GM04503 (cell line): Measurements from ENCODE around the gene TMC4.
"Not testable (repeated sequence)": the region's sequence is repeated elsewhere in the genome, so short reads cannot be mapped to it uniquely, and the experiment has no call there.

Experiments
- DNase-seq: peaks from one replicate; pipeline ENCODE4 v3.0.0-alpha.2; 2012; ENCODE audit warnings: low read depth

The TMC4 gene

DNA sequence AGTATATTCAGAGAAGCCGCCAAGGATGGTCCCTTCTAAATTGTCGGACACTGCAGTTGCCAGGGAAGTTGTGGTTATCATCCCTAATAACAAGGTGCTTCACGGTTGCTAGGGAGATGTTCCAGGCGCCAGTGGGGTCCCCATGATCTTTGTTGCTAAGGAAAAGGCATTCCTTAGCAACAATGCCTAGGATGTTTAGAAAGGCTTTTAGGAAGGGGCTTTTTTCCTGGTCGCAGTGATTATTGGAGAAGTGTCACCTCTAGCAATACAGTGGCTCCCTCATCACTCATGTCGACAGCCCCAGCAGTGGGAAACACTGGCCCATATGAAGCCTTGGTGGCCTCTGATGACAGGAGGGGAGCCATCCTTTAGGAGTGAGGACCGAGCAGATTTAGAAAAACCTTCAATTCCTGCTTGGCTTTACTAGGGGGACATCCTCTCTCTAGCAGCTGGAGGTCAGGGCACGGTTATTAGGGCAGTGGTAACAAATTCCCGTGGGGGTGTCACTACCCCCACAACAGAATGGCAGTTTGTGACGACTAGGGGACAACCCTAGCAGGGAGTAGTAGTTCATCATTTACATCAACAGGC, 6.4 kb upstream of the TMC4 start:
- no peak for DNase-seq

DNA sequence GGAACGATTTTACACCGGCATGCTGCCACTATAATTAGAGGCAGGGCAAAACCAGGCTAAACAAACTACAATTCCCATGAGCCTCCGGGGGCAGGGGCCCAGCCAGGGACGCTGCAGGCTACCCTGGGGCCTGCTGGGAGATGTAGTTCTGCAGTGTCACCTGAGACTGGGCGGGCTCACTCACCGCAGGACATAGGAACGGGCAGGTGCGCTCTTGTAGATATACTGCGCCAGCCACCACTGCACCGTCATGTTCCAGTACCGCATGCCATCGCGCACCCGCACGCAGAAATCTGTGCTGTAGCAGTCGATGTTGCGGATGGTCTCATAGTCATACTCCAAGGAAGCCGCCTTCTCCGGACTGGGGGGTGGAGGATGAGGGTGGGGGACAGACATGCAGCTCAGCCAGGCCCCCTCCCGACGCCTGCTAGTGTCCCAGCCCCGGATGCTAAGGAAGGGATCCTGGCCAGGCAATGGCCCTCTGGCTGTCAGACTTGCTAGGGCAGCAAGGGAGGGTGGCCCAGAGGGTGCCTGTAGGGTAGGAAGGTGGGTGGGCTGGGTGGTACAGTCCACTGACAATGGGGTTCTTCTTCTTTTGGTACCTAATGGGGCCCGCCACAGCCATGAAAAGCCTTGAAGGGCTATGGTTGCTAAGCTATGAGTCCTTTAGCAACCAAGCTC, 5.8 kb upstream of the TMC4 start:
- no peak for DNase-seq

DNA sequence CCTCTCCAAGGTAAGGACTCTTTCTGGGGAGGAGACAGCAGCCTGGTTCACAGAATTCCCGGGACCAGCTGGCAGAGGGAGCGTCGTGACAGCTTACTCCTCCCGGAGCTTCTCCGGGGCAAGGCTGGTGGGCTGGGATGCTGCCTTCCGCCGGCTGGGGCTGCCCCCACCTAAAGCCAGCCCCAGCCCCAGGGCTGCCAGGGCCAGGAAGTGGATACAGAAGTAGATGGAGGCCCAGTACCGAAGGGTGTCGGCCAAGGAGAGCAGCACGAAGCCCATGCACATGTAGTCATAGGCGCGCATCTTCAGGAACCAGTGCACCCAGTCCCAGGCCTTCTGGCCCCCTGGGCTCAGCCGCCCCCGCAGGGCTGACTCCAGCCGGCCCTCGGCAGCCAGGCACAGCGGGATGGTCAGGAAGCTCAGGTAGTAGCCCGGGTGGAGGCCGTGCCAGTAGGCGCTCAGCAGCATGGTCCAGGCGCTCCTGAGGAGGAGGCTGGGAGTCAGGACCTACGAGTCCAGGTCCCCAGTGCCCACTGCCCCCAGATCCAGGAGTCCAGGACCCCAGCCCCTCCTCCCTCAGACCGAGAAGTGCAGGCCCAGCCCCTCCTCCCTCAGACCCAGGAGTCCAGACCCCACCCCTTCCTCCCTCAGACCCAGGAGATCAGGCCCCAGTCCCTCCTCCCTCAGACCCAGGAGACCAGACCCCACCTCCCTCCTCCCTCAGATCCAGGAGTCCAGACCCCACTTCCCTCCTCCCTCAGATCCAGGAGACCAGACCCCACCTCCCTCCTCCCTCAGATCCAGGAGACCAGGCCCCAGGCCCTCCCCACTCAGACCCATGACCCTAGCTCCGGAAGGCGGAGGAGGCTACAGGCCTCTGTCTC, 1.2 kb upstream of the TMC4 start:
- no peak for DNase-seq

DNA sequence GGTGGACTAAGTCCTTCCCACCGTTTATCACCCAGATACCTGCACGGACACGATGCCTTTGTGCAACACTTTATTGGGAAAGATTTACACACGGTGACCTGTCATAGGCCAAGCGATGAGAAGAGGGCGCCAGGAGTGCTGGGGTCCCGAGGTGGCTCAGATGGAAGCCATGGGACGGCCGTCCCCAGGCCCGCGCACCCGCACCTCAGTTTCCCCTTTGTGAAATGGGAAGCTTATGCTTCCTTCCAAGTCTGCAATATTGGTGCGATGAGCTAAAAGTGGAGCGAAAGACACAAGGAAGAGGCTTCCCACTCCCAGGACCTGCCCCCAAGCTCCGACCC, 369 bp upstream of the TMC4 start:
- DNase-seq = no peak

DNA sequence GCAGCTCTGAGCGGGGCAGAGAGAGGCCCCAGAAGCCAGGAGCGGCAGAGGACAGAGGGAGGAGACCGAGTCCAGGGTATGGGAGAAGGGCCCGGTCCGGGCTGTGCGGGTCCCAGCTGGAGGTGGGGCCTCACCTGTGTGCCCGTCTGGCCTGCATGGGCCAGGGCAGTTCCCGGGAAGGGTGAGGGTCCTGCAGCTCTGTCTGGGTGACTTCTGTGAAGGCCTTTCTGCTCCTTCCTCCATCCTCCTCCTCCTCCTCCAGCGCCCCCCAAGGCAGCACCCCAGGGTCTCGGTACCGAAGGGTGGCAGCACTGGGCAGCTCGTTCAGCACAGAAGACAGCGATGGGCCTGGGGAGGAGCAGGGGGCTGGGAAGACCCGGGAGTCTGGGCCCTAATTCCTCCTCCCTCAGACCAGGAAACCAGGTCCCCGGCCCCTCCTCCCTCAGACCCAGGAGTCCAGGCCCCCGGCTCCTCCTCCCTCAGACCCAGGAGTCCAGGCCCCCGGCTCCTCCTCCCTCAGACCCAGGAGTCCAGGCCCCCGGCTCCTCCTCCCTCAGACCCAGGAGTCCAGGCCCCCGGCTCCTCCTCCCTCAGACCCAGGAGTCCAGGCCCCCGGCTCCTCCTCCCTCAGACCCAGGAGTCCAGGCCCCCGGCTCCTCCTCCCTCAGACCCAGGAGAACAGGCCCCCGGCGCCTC, 1.1 kb downstream of the TMC4 start:
- DNase-seq = not testable (repeated sequence)

DNA sequence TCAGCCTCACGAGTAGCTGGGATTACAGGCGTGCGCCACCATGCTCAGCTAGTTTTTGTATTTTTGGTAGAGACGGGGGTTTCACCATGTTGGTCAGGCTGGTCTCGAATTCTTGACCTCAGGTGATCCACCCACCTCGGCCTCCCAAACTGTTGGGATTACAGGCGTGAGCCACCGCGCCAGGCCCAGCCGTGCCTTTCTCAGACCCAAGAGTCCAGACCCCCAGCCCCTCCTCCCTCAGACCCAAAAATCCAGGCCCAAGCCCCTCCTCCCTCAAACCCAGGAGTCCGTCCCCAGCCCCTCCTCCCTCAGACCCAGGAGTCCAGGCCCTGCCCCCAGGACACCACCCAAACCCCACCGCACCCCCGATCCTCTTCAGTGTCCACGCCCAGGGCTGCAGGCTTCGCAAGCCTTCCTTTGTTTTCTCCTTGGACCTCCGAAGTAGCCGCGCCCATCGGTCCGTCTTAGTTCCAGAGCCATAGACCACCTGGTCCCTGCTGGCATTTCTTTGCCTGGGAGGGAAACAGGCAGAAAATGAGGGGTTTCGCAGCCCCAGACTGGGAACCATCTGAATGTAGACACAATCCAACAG, 3.7 kb downstream of the TMC4 start:
- no peak for DNase-seq

DNA sequence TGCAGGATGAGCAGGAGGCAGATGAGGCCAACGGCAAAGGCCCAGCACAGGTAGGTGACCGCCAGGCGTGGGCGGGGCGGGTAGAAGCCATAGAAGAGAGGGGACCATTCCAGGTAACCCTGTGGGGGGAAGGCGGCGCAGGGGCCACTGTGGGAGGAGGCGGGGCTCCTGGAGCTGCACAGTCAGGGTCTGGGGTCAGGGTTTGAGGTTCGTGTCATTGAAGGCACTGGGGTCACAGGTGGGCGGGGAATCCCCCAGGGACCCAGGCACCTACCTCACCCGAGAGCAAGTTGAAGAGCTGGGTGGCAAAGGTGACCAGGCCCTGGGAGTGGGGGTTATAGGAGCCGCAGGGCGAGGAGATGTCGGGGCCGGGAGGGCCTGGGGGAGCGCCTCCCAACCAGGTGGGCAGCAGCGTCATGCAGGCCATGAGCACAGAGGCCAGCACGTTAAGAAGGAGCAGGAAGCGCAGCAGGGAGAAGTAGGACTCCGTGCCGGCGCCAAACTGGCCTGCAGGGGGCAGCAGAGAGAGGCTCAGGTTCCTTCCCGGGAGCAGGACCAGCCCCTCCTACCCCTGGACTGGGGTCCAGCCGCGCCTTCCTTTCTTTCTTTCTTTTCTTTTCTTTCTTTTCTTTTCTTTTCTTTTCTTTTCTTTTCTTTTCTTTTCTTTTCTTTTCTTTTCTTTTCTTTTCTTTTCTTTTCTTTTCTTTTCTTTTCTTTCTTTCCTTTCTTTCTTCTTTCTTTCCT, 4.6 kb downstream of the TMC4 start:
- DNase-seq = peak; percentile 20

DNA sequence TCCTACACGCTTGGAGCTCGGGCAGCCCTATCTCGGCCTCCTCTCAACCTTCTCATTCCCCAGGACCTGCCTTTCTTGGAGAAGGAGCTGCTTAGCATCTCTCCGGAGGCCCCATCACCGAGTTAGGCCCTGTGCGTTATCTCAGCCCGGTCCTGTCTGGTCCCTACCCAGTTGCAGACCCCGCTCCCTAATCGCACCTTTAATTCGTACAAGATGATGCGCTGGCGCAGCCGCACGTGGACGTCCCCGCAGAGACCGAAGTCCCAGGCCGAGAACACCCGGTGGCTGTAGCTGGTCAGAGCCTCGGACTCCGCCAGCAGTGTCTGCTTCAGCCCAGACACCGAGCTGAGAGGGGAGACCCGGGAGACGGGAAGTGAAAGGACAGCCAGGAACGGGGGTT, 7.7 kb downstream of the TMC4 start:
- no peak for DNase-seq

DNA sequence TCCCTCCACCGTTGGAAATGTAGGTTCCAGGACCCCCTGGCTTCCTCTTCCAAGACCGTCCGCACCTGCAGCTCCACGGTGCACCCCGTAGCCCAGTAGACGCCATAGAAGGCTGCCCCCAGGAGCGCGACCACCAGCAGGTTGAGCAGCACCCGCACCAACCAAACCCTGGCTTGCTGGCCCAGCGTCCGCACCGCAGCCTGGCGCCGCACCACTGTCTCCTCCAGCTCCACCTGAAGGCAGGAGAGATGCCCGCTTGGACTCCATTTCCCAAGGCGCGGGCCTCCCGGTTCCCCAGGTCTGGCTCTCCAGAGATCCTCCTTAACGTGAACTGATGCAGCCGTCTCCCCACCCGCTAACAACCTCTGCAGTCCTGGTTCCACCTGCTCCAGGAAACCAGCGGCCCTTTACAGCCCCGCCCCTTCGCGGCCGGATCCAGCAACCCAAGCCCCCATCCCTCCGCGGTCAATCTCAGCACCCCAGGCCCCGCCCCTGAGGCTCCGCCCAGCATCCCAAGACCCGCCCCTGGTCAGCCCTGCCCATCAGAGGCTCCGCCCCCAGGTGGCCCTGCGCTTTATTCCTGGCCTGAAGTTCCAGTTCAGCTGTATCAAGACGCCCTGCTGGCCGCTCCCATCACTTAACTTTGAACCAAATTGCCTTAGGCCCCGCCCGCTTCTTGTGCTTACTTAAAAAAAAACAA, 8.4 kb downstream of the TMC4 start:
- no peak for DNase-seq

DNA sequence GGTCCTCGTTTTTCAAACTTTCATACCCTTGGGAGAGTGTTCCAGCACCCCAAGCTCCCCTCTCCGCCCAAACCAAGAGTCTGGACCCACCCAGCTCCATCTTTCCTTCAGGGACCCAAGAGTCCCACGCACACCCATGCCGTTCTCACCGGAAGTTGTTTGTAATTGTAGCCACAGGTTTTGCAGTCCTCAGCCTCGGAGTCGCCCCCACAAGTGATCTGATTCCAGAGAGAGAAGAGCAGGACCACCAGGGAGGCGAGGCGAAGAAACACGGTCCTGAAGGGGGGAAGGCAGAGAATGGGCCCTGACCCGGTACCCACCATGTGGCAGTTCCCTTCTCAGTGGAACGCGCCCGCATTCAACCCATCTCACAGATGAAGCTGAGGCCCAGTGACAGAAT, 10.1 kb downstream of the TMC4 start:
- DNase-seq = no peak

DNA sequence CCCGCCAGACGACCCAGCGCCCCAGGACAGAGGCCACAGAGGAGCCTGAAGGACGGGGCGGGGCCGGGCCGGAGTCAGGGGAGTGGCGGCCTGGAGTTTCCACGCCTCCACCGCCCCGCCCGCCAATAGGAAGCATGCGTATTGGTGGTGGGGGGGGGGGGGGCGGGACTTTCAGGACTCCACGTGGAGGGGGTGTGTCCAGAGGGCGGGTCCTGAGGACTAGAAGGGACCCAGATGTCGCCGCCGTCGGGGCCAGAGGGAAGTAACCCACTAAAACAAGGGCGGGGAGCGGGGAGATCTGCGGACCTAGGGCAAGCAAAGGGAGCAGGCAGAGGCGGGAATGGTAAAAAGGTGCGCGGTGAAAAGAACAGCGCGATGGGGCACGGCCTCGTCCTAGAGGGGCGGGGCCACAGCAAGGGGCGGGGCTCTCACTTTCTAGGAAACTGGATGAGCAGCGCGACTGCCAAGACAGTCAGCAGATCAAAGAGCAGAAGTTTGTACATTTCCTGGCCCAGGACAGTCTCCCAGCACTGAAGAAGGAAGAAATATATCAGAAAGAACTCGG, 10.6 kb downstream of the TMC4 start:
- DNase-seq = no peak

DNA sequence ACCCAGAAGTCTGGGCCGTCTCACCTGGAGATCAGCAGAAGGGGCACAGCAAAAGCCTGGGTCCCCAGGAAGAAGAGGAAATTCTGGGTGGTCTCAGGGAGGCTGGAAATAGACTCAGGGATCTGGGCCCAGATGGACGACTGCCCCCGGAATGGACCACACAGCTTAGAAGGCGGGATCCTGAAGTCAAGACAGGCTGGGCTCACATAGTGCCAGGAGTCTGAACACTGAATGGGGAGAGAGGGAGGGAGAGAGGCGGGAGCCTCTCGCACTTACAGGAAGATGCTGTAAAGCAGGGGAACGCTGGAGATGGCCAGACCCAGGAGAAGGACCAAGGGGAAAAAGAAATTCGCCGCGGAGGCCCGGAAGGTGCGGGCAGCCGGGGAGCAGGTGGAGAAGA, 12.1 kb downstream of the TMC4 start:
- DNase-seq = no peak

DNA sequence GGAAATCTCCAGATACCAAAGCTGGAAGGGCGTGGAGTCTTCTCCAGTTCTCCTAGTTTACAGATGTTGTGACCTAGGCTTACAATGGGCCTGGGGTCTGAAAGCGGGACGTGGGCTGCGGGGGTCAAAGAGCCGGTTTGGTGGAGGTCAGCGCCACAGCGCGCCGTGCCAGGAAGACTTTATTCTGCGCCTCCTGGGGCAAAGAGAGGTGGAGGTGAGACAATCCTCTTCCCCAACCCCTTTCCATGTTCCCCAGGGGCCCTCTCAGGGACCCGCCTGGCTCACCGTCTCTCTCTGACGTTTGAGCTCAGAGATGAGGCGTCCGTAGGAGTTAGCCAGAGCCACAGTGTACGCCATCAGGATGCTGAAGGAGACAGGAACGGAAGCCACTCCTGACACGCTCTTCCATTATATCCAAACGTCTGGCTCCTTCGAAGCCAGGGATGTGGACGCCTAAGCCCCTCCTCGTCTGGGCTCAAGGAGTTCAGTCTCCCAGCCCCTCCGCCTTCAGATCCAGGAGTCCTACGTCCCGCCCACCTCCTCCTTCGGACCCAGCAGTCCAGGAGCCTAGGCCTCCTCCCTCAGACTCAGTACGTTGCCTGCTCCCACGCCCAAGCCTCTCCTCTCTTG, 12.7 kb downstream of the TMC4 start:
- no peak for DNase-seq

DNA sequence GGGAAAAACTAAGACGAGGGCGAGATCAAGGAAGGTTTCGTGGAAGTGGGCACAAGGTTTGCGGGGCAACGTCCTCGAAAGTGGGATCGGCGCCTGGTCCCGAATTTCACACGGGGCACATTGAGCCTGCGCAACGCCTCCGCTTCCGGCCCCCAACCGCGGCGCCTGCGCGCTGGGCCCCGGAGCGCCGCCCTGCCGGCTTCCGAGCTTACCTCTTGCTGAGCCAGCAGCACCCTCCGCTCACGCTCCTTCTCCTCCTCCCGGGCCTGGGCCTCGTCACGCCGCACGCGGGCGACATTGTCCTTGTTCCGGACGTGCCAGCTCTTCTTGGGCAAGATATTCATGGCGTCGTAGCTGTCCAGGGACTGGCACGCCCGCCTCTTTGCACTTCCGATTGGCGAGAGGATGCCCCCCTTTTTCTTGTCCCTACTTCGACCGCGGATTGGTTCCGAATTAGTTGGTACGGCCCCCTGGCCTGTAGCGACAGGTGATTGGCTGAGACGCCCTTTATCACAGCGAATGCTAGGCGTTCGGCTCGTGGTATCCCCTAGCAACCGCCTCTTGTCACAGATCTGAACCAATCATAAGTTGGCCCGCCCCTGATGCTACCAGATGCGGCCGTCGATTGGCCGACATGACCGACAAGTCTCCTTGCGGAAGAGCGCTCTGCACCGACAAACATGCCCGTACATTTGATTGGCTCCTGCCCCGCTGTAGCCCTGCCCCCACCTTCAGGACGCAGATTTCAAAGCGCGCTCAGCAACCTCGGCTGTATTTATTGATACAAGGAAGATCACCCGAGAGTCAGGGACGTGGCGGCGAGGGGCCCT, 13.4 kb downstream of the TMC4 start, which contains the start of gene LENG1:
TSS of gene LENG1 (minus strand) at position 370 of the 830 bp plus-strand sequence. CDS start at position 344, 26 bp downstream.
- DNase-seq = peak; percentile 99

DNA sequence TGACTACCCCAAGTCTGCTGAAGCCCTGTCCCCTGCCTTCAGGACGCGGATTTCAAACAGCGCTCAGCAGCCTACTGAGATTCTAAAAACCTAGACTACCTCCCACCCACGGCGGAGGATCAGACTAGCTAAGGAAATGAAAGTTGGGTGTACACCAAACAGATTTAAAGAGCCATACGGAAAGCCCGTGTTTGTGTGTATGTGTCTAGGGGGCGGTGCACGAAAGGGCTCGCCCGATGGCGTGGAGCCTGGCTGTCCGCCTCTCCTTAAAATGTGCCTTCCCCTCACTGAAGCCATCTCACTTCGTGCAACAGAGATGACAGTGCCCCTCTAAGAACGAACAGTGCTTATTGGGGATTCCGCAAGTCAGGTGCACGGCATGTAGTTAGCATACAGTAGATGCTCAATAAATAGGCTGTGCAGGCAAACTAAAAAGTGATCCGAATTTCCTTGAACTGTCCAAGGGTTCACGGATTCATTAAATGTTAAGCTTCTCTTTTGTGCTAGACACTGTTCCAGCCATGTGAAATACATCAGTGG, 14.1 kb downstream of the TMC4 start:
- DNase-seq = no peak

DNA sequence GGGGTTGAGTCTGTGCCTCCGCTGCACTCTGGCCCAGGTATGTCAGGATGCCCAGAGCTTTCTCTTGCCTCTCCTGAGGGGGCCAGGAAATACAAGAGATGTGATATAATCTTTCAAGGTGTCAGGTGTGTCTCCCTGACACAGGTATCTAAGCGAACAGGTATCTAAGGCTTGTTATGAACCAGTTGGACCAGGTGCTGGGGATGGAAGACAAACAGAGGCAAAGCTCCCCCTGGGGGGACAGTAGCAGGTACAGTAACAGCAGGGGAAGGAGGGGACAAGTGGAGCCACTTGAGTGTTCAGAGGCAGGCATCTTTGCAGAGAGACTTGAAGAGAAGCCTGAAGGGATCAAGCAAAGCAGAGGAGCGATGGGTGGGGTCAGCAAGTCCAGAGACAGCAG, 16.0 kb downstream of the TMC4 start:
- DNase-seq = no peak

DNA sequence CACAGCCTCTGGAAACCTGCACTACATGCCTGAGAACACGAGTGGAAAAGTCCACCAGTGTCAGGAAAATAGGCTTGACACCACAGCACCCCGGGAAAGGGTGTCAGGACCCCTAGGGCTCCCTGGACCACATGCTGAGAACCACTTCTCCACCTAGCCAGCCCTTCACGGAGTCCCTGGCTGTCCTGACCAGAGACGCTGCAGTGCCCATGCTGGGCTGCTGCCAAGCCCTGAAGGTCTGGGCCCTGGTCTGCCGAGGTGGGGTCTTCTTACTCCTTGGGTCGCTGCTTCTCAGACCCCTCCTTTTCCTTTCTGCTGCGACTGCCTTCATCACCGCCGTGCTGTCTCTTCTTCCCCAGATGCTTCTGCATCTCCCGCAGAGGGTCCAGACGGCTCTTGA, 16.5 kb downstream of the TMC4 start:
- no peak for DNase-seq

DNA sequence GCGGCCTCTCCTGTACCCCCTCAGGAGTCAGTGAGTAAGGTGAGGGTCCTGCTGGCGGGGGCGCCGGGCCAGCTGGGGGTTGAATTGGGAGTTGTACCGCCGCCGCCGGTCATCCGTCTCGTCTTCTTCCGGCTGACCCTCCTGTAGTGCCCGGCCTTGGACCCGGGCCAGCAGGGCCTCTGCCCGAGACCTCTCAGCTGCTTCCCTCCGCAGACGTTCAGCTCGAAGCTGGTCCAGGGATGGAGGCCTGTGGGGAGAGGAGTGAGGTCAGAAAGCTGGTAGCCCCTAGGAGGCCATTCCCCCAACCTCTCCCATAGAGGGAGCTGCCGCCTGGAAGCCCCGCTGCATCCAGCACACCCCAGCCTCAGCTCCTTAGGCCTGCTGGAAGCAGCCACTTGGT, 17.3 kb downstream of the TMC4 start:
- no peak for DNase-seq
